GM12891 (cell line): ENCODE results near the gene CEP192.

Experiments
- POLR2A ChIP-seq: IDR thresholded peaks from 2 replicates; pipeline ENCODE4 v1.6.1; 2011; ENCODE audit warnings: low read depth, low read length, control low read depth
- POLR2AphosphoS5 ChIP-seq: IDR thresholded peaks from 2 replicates; pipeline ENCODE4 v1.6.1; 2011; ENCODE audit warnings: low read depth, low read length, control low read depth
- SPI1 ChIP-seq: IDR thresholded peaks from 2 replicates; pipeline ENCODE4 v1.6.1; 2011; ENCODE audit warnings: low read depth, low read length, control low read depth
- TAF1 ChIP-seq: IDR thresholded peaks from 2 replicates; pipeline ENCODE4 v1.6.1; 2011; ENCODE audit warnings: low read depth, low read length, control low read depth

- TF ChIP-seq POLR2A (no peak), SPI1 (no peak), POLR2AphosphoS5 (no peak), TAF1 (no peak)
Measured at GRCh38 chr18:13163167-13163927, 172.2 kb downstream of the CEP192 start.
